ENCODE results near the gene PCSK7.
"Not testable (repeated sequence)": the region's sequence is repeated elsewhere in the genome, so short reads cannot be mapped to it uniquely, and the experiment has no call there.

Gene PCSK7

GRCh38 chr11:117187799-117188481 is 43.9 kb downstream of the PCSK7 start:
- Mint-ChIP-seq H3K4me3 (no peak overlapping the region), H3K36me3 (peaks cover 13% of the 10 kb centered on the region), H3K27ac (no peak overlapping the region), H3K9me3 (no peaks in the 10 kb centered on the region), H3K4me1 (no peaks in the 10 kb centered on the region)
- ATAC-seq (no peak), DNase-seq (ENCODE audit: low spot score in 2 of 2) (no peak)

DNA sequence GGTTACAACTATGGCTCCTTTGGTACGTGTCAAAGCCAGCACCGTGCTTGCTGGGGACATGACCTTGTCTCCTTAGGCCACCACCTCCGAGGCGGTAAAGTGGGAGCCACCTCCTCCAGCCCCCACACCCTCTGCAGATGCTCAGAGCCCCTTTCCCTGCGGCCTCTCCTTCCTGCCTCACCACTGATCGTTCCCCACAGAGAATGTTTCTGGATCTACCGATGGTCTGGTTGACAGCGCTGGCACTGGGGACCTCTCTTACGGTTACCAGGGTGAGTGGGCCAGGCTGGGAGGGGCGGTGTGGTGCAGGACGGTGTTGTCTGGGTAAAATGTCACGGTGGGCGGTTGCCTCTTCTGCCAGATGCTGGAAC is 44.5 kb downstream of the PCSK7 start:
- H3K9me3 Mint-ChIP-seq, result no peaks in the 10 kb centered on the region
- H3K4me3 Mint-ChIP-seq, result no peak overlapping the region
- H3K27ac Mint-ChIP-seq, result peak overlapping the region; percentile 44
- no peaks in the 10 kb centered on the region for H3K4me1 Mint-ChIP-seq
- no peak for ATAC-seq
- DNase-seq (ENCODE audit: low spot score in 2 of 2), result no peak
- H3K36me3 Mint-ChIP-seq, result peaks cover 13% of the 10 kb centered on the region

DNA sequence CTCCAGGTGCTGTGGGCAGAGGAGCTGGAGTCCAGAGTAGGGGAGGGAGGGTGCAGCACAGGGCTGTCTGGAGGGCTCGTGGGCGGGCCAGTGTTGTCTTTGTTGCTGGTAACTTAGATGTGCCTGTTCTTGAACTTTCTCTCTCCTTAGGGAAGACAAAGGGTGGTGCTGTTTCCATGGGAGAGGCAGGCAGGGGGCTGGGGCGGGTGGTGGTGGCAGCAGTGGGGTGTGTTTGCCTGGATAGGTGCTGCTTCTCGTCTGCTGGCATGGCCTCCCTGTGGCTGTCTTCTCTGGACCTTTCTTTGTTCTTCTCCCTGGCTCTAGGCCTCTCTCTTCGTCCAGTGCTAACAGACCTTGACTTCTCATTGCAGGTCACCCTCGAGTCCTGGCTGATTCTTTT is 44.9 kb downstream of the PCSK7 start:
- Mint-ChIP-seq H3K36me3 (peaks cover 13% of the 10 kb centered on the region), H3K9me3 (no peaks in the 10 kb centered on the region), H3K4me1 (no peaks in the 10 kb centered on the region), H3K4me3 (no peak overlapping the region), H3K27ac (peak overlapping the region; percentile 44)
- ATAC-seq (no peak), DNase-seq (ENCODE audit: low spot score in 2 of 2) (no peak)

DNA sequence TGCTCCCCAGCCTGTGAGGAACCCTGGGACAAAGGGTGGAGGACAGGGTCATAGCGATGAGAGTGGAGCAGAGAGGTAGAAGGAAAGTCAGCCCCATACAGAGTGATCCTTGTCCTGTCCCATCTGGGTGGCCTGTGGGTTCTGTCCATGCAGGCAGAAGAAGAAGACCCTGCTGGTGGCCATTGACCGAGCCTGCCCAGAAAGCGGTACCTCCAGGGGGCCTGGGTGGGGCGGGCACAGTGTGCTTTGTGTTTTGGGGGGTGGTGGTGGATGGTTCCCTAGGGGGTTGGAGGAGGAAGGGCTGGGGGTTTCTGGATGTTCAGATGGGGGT is 45.5 kb downstream of the PCSK7 start:
- ATAC-seq (no peak), DNase-seq (ENCODE audit: low spot score in 2 of 2) (no peak)
- H3K27ac Mint-ChIP-seq, result no peak overlapping the region
- H3K4me1 Mint-ChIP-seq, result peaks cover 1% of the 10 kb centered on the region
- no peak overlapping the region for H3K4me3 Mint-ChIP-seq
- peaks cover 13% of the 10 kb centered on the region for H3K36me3 Mint-ChIP-seq
- H3K9me3 Mint-ChIP-seq, result no peaks in the 10 kb centered on the region

DNA sequence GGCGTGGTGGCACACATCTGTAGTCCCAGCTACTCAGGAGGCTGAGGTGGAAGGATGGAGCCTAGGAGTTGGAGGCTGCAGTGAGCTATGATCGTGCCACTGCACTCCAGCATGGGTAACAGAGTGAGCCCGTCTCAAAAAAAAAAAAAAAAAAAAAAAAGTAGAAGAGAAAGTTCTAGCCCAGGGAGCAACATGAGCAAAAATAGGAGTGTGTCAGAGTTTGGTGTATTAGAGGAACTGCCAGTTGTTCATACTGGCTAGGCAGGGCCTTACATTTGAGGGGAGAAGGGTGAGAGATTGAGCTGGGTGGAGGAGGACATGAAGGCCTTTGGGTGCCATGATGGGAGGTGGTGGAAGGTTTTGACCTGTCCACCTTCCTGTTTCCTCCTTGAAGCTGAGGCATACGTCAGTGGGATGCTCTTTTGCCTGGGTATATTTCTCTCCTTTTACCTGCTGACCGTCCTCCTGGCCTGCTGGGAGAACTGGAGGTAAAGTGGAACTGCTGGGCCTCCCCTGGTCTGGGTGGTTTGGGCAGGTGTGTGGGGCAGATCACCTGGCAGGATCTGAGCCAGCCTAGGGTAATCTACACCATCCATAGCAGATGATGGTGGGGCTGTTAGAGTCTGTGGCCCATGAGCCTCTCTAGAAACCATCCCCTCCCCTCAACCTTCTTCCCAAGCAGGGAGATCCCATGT is 46.0 kb downstream of the PCSK7 start:
- no peak overlapping the region for H3K4me3 Mint-ChIP-seq
- no peak for DNase-seq (ENCODE audit: low spot score in 2 of 2)
- no peak for ATAC-seq
- no peaks in the 10 kb centered on the region for H3K9me3 Mint-ChIP-seq
- H3K4me1 Mint-ChIP-seq, result peaks cover 6% of the 10 kb centered on the region
- H3K36me3 Mint-ChIP-seq, result peaks cover 13% of the 10 kb centered on the region
- no peak overlapping the region for H3K27ac Mint-ChIP-seq

DNA sequence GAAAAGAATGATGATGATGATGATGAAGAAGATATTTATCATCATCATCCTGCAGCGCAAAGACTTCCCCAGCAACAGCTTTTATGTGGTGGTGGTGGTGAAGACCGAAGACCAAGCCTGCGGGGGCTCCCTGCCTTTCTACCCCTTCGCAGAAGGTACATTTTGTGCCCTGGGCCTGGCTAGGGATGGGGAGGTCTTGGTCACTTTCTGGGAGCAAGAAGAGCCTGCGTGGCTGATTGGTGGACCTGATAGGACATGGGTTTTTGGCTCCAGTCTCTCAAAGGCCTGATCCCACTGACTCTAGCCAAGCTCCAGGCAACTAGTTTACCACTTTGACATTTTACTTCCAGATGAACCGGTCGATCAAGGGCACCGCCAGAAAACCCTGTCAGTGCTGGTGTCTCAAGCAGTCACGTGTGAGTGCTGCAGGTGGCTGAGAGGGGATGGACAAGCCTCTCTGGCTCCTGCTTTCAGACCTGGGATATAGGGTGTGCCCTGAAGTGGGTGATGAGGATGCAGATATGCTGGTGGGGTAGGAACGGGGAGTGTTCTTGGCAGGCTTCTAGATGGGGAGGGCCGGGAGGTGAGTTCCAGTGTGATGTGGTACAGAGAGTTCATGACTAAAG is 48.0 kb downstream of the PCSK7 start:
- Mint-ChIP-seq H3K36me3 (peaks cover 14% of the 10 kb centered on the region), H3K4me1 (peaks cover 23% of the 10 kb centered on the region), H3K27ac (no peak overlapping the region), H3K4me3 (no peak overlapping the region), H3K9me3 (no peaks in the 10 kb centered on the region)
- DNase-seq (ENCODE audit: low spot score in 2 of 2), result no peak
- ATAC-seq, result no peak

DNA sequence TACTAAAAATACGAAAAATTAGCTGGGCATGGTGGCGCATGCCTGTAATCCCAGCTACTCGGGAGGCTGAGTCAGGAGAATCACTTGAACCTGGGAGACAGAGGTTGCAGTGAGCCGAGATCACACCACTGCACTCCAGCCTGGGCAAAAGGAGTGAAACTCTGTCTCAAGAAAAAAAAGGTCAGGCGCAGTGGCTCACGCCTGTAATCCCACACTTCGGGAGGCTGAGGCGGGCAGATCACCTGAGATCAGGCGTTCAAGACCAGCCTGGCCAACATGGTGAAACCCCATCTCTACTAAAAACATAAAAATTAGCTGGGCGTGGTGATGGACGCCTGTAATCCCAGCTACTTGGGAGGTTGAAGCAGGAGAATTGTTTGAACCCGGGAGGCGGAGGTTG is 48.7 kb downstream of the PCSK7 start:
- H3K4me3 Mint-ChIP-seq; H3K9me3 Mint-ChIP-seq; ATAC-seq; DNase-seq (ENCODE audit: low spot score in 2 of 2): not testable (repeated sequence)
- H3K36me3 Mint-ChIP-seq, result peaks cover 14% of the 10 kb centered on the region
- peaks cover 25% of the 10 kb centered on the region for H3K4me1 Mint-ChIP-seq
- H3K27ac Mint-ChIP-seq, result peak overlapping the region; percentile 34

GRCh38 chr11:117182551-117182935 is 49.3 kb downstream of the PCSK7 start:
- Mint-ChIP-seq H3K9me3 (no peaks in the 10 kb centered on the region), H3K4me1 (peaks cover 31% of the 10 kb centered on the region), H3K4me3 (no peak overlapping the region), H3K36me3 (peaks cover 14% of the 10 kb centered on the region), H3K27ac (peak overlapping the region; percentile 34)
- DNase-seq (ENCODE audit: low spot score in 2 of 2) (no peak), ATAC-seq (no peak)

DNA sequence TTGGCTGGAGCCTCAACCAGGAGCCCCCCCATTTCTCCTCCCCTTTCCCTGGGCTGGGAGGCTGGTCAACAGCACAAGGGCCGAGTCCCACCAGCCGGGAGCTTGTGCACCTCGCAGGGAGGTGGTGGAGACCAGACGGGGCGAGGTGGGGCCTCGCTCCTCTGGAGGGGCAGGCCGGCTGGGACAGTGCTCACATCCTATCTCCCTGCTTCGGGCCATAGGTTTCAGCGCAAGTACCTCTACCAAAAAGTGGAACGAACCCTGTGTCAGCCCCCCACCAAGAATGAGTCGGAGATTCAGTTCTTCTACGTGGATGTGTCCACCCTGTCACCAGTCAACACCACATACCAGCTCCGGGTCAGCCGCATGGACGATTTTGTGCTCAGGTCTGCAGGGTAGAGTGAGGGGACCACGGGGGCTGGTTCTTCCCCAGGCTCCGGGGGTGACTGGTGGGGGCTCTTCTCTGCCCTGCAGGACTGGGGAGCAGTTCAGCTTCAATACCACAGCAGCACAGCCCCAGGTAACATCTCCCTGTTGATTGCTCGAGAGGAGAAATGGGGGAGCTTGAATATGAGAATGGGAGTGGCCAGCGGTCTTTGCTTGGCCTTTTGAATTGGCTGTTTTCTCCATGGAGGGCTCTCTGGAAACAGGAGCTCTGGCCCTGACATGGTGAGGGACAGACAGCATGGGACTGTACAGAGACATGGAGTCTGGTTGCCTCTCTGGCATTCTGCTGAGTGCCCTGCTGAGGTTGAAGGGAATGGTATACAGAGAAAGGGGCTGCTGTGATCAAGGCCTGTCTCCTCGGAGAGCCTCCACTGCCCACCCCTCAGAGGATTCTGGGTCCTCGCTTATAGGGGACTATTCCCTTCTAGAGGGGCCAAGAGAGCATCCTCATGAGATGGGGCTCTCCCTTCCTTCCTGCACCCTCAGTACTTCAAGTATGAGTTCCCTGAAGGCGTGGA is 50.0 kb downstream of the PCSK7 start:
- Mint-ChIP-seq H3K4me1 (peaks cover 32% of the 10 kb centered on the region), H3K4me3 (no peak overlapping the region), H3K9me3 (no peaks in the 10 kb centered on the region), H3K36me3 (peaks cover 8% of the 10 kb centered on the region), H3K27ac (peak overlapping the region; percentile 34)
- DNase-seq (ENCODE audit: low spot score in 2 of 2), result no peak
- ATAC-seq, result no peak

DNA sequence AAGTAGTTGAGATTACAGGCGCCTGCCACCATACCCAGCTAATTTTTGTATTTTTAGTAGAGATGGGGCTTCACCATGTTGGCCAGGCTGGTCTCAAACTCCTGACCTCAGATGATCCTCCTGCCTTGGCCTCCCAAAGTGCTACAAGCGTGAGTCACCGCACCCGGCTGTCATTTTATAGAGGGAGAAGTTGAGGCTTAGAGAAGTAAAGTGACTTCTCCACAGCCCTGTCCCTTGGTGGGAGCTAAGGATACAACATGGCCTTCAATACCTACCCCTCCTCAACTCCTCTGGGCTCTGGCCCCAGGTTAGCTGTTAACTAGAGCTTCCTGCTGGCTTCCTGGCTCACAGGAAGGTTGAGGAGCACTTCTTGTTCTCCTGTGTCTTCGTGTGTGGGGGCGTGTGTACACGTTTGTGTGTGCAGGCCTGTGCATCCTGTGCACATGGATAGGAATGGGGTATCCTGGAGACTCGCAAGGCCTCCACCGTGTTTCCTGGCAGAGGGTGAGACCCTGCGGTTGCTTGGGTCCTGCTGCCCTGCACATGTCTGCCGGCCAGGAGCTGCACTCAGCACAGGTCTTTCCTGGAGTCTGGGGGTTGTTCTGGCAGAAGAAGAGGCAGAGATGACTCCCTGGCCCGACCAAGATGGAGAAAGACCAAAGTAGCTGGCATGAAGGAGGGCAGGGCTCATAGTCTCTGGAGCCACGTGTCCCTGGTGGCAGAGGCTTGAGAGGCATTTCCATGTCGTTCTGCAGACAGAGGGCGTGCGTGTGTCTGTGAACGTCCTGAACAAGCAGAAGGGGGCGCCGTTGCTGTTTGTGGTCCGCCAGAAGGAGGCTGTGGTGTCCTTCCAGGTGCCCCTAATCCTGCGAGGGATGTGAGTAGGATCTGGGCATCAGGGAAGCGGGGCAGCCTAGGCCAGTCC is 51.0 kb downstream of the PCSK7 start:
- H3K9me3 Mint-ChIP-seq, result no peaks in the 10 kb centered on the region
- H3K27ac Mint-ChIP-seq, result peak overlapping the region; percentile 72
- peaks cover 8% of the 10 kb centered on the region for H3K36me3 Mint-ChIP-seq
- peaks cover 32% of the 10 kb centered on the region for H3K4me1 Mint-ChIP-seq
- DNase-seq (ENCODE audit: low spot score in 2 of 2) (peak; percentile 32 to 73), ATAC-seq (peak; percentile 52)
- peak overlapping the region; percentile 86 for H3K4me3 Mint-ChIP-seq

DNA sequence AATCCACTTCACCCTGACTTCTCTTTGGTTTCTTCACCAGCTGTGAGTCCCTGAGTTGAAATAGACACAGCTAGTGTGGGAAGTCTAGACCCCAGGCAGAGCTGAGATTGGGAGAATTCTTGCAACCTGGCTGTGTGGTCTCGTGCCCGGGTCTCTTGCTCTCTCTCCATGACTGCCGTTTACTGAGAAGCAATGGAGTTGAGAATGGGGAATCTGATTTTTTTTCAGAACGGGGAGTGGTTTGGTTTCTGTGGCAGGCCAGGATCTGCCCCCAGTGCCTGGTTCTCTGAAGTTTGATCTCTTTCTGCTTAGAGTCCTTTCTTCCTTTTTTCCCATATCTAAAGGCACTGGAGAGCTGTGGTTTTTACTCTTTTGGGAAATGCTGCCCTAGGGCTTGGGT is 51.9 kb downstream of the PCSK7 start:
- H3K36me3 Mint-ChIP-seq, result peaks cover 8% of the 10 kb centered on the region

GRCh38 chr11:117179048-117179999 is 52.5 kb downstream of the PCSK7 start:
- peak overlapping the region; percentile 90 for H3K27ac Mint-ChIP-seq

More for the DNA sequence above, 51.9 kb downstream of the PCSK7 start:
- peak overlapping the region; percentile 90 for H3K27ac Mint-ChIP-seq
- H3K9me3 Mint-ChIP-seq, result no peaks in the 10 kb centered on the region
- peaks cover 32% of the 10 kb centered on the region for H3K4me1 Mint-ChIP-seq
- no peak for ATAC-seq
- no peak for DNase-seq (ENCODE audit: low spot score in 2 of 2)
- H3K4me3 Mint-ChIP-seq, result peak overlapping the region; percentile 86

DNA sequence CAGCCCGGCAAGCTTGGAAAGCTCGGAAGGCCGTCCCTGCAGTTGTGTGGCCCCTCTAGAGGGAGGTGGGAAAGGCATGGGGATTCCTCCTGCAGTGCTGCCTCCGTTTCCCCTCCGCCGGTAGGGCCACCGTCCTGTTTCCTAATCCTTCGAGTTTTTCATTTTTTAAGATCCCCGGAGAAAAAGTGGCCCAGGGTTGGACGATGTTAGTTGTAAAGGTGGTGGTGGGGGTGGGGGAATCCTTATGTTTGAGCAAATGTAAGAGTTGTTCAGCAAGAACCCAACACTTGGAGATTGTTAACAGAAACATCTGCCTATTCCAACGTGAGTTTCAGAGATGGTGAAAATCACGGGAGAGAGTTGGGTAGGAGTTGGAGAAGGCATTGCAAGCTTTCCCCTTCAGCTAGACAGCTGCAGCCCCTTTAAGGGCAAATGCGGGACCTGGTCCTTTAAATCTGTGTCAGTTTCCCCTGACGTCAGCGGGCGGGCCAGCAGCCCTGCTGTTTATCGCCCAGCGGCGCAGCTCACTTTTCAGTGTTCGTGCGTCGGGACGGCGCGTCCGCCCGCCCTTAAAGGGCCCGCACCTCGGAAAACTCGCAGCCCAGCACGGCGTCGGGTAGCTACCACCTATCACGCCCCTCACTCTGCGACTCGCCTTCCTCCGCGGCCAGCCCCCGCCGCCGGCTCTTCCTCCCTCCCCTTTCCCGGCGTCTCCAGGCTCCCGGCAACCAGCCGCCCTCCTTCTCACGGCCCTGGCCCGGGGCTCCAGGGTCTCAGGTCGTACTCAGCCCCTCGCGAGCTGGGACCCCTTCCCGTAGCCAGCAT is 53.5 kb downstream of the PCSK7 start, which contains the start of gene SIDT2:
SIDT2 (plus strand) TSS at position 534 of the 825 bp plus-strand sequence. CDS start 521 bp downstream, outside the sequence.
- peak within 1 kb of the TSS; percentile 90 for H3K27ac Mint-ChIP-seq
- DNase-seq (ENCODE audit: low spot score in 2 of 2) (peak; percentile 81 to 91), ATAC-seq (peak; percentile 97)
- H3K9me3 Mint-ChIP-seq, result no peaks in the 10 kb centered on the region
- H3K4me3 Mint-ChIP-seq, result peak within 1 kb of the TSS; percentile 86
- H3K4me1 Mint-ChIP-seq, result peaks cover 36% of the 10 kb centered on the region
- peaks cover 8% of the 10 kb centered on the region for H3K36me3 Mint-ChIP-seq

More at GRCh38 chr11:117179048-117179999, 52.5 kb downstream of the PCSK7 start:
- Mint-ChIP-seq H3K4me1 (peaks cover 32% of the 10 kb centered on the region), H3K4me3 (peak overlapping the region; percentile 86), H3K36me3 (peaks cover 8% of the 10 kb centered on the region), H3K9me3 (no peaks in the 10 kb centered on the region)
- peak; percentile 45 to 78 for DNase-seq (ENCODE audit: low spot score in 2 of 2)
- ATAC-seq, result peak; percentile 65

All from stimulated activated effector memory CD8-positive, alpha-beta T cell treated with anti-CD3 and anti-CD28 coated beads, Interleukin-12 subunit alpha, Interleukin-12 subunit beta, amount 100 ng/mL, for 72 hours (primary cell).